Activated CD8-positive, alpha-beta memory T cell treated with anti-CD3 and anti-CD28 coated beads for 1 hour (primary cell): Measurements from ENCODE around the gene CTCFL.

ENCODE experiments used
- DNase-seq, 2 donors: peaks; one replicate each; pipeline ENCODE4 v3.0.0-alpha.2; 2020; ENCODE audit warnings: low read depth in 1 of 2; ENCODE audit errors: extremely low read depth in 1 of 2

CTCFL gene

GRCh38 chr20:57468523-57469417, 56.2 kb downstream of the CTCFL start:
- no peak for DNase-seq

DNA sequence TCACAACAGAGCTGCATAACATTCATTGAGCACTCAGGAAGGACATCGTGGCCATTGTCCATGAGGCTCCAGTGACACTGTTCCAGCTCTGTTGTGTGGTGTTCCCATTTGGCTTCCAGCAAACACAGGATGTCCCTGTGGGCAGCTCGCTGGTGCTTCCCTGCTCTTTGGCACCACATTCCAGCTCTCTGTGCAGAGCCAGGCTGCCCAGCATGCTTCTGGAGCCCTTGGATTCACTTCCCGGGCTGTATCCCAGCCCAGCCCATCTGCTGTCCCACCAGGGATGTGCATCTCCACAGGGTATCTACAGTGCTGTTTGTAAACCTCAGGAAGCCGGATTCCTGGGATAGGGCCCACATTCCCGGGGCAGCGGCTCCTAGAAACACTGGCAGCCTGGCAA, 57.2 kb downstream of the CTCFL start:
- DNase-seq: no peak

GRCh38 chr20:57465943-57466342, 59.0 kb downstream of the CTCFL start:
- DNase-seq: no peak

GRCh38 chr20:57465486-57465885, 59.5 kb downstream of the CTCFL start:
- DNase-seq: no peak

- DNase-seq: no peak
Measured at GRCh38 chr20:57464642-57465211, 60.2 kb downstream of the CTCFL start.

DNA sequence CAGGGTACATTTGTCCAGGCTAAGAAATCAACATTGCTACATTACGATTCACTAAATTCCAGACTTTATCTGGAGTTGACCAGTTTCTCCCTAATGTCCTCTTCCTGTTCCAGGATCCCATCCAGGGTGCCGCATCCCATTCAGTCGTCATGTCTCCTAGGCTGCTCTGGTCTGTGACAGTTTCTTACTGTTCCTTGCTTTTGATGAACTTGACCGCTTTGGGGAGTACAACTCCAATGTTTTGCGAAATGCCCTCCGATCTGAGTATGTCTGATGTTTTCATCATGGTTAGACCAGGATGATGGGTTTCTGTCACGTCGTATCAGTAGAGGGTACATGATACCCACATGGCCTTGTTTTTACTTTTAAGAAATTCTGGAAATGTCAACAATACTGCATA, 62.2 kb downstream of the CTCFL start:
- DNase-seq: no peak

DNA sequence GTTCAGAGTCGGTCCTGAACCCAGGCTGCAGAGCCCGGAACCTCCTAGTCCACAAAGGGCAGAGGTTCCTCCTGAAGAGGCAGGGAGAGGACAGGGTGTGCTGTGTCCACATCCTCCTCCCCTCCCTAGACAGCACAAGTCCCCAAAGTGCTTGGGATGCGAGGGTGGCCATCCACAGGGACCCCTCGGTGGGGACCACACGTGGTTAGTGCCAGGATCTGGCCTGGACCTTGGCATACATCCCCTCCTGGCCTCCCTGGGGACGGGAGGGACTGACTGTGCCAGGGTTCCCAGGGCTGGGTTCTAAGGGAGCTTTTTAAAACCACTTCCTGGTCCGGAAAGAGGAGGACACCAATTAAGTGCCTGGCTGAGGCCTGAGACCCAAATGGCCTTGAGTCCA, 63.2 kb downstream of the CTCFL start:
- DNase-seq: no peak

DNA sequence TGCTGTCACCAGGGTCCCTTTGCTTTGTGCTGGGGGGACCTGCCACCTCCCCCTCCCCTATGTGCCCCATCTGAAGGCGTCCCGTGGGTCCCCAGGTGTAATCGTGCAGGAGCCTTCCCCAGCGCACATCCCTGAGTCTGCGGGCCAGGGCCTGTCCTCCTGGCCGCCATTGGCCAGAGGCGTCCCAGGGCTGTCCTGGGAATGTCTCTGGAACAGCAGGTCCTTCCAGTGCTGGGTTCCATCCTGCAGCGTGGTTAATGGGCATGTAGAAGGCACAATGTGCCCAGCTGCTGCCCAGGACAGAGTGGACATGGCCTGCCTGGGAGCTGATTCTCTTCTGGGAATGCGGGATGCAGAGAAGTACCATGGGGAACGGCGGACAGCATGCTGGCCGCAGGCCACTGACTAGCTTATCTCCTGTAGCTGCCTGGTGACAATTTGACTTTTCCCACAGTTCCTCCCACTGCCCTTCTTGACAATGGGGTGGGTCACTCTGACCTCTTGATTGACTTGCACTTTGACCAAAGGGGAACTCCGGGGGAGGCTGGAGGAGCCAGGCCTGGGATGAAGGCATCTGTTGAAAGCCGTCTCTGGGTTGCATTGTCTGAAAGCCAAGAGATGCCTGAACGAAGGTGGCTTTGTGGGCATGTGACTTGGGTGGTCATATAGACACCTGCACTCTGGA, 64.0 kb downstream of the CTCFL start:
- no peak for DNase-seq

DNA sequence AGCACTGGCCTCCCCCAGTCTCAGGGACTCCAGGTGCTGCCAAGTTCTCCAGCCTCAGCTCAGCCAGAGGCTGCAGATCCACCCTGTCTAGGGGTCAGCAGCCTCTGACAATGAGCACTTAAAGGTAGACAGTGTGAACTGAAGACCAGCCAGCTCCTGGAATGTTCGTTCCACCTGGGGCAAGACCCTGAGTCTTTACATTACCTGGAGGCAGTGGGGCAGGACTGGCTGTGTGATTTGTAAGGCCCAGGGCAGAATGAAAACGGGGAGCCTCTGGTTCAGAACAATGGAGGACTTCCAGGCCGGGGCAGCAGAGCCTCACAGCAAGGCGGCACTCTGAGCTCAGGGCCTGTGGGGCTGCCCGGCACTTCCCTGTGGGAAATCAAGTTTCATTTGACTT, 65.0 kb downstream of the CTCFL start:
- DNase-seq: no peak

DNA sequence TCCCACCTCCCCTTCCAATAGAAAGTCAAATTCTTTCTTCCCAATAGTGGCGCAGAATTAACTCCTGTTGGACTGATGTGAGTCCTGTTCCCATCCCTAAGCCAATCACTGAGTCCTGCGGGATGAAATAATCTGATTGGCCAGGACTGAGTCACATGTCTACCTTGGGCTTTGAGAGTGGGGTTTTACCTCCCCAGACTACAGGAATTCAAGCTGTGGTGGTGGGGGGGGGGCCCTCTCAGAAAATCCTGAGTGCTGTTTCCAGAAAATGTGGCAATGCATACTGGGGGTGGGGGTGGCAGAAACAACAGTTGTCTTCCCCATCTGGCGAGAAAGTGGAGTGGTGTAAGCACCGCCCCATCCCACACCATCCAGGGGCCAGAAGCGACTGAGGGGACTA, 65.7 kb downstream of the CTCFL start:
- no peak for DNase-seq

DNA sequence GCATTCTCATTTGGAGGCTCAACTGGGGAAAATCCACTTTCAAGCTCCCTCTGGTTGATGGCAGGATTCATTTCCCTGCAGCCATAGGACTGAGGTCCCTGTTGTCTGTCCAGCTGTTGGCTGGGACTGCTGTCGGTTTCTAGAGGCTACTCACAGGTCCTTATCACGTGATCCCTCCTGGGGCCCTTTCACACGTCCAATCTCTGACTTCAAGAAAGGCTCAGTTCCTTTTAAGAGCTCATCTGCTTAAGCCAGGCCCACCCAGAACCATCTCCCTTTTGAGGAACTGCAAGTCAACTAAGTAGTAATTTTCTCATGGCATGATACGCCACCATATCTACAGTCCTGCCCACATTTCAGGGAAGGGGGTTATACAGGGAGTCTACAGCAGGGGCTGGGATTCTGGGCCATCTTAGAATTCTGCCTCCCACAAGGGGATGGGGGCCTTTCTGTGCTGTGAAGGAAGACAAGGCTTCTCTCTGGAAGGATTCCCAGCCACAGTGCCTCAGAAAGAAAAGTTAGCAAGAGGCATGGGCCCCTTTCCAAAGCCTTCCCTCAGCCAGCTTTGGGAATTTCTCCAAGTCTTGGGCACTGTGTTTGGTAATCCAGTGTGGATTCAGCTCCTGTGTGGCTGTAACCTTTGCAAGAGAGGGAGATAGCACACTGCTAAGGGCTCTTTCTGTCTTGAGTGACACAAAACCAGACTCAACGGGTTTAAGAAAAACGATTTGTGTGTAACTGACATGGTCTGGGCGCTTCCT, 66.4 kb downstream of the CTCFL start:
- no peak for DNase-seq

- no peak for DNase-seq
Measured at GRCh38 chr20:57457243-57458095, 67.5 kb downstream of the CTCFL start.

DNA sequence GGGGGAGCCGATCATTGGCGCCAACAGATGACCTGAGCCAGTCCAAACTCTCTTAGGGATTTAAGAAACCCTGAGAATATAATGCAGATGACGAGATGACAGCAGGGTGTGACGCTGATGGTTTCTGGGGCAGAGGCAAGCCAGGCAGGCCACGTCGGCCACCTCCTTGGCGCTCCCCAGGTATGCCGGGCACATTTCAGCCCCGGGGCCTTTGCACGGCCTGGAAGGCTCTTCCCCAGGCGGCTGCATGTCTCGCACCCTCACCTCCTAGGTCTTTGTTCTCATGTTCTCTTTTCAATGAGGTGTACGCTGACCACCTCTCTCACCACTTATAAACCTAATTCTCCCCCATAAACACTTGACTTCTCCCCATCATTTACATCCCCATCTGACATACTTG, 68.8 kb downstream of the CTCFL start:
- DNase-seq: no peak

DNA sequence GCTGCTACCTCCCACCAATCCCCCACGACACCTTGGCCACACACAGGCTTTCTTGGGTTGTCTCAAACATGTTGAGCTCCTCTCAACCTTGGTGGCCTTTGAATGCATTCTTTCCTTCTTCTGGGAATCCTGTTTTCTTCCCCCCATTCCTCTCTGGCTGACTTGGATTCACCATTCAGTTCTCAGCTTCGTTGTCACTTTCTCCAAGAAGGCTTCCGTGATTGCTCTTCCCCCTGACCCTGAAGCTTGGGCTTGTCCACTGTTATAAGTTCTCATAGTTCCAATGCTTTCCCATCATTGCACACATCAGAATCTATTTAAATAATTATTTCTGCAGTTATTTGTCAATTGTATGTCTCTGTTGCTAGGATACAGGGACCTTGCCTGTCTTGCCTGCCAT, 69.6 kb downstream of the CTCFL start:
- no peak for DNase-seq

- DNase-seq: no peak
Measured at GRCh38 chr20:57451795-57452661, 72.9 kb downstream of the CTCFL start.

- DNase-seq: no peak
Measured at GRCh38 chr20:57451431-57451794, 73.5 kb downstream of the CTCFL start.

- DNase-seq: no peak
Measured at GRCh38 chr20:57450931-57451330, 74.0 kb downstream of the CTCFL start.

- no peak for DNase-seq
Measured at GRCh38 chr20:57450419-57450818, 74.5 kb downstream of the CTCFL start.
